ACC112 (cell line): Measurements from ENCODE around the gene UBR7.
"Not testable (repeated sequence)": the region's sequence is repeated elsewhere in the genome, so short reads cannot be mapped to it uniquely, and the experiment has no call there.

Source experiments
- H2AFZ ChIP-seq: fragments of 200-600 bp; sonication (generic); one replicate; pipeline ENCODE4 v1.6.0; 2017; ENCODE audit warnings: antibody characterized with exemption, low read length; ENCODE audit not compliant: unreplicated experiment
- H3K27ac ChIP-seq: fragments of 200-600 bp; sonication (generic); 2 replicates; pipeline ENCODE4 v1.5.1; 2014; ENCODE audit warnings: low read depth, mild to moderate bottlenecking, antibody characterized with exemption, low read length, moderate library complexity
- H3K27me3 ChIP-seq: fragments of 200-600 bp; sonication (generic); 2 replicates; pipeline ENCODE4 v1.6.1; 2014; ENCODE audit warnings: mild to moderate bottlenecking, antibody characterized with exemption, low read length, moderate library complexity, mixed read lengths; ENCODE audit not compliant: insufficient read depth
- H3K36me3 ChIP-seq: fragments of 200-600 bp; sonication (generic); 2 replicates; pipeline ENCODE4 v1.6.1; 2016; ENCODE audit warnings: mild to moderate bottlenecking, antibody characterized with exemption, low read length, moderate library complexity, mixed read lengths; ENCODE audit not compliant: insufficient read depth
- H3K4me1 ChIP-seq: fragments of 200-600 bp; sonication (generic); one replicate; pipeline ENCODE4 v1.6.1; 2016; ENCODE audit warnings: low read length, mixed read lengths; ENCODE audit not compliant: insufficient read depth, unreplicated experiment, control insufficient read depth
- H3K4me3 ChIP-seq: fragments of 200-600 bp; sonication (generic); 2 replicates; pipeline ENCODE4 v1.5.1; 2014; ENCODE audit warnings: mild to moderate bottlenecking, low read depth, low read length
- H3K79me2 ChIP-seq: fragments of 200-600 bp; sonication (generic); one replicate; pipeline ENCODE4 v1.6.0; 2016; ENCODE audit warnings: low read length; ENCODE audit not compliant: control insufficient read depth, unreplicated experiment, insufficient read depth

Gene UBR7

GRCh38 chr14:93206793-93207467 lies at the start of gene UBR7, which contains the start of gene GON7:
Gene UBR7, plus strand, starts transcription at chr14:93207256. Its CDS starts 36 bp downstream, at chr14:93207292.
Gene GON7, minus strand, starts transcription at chr14:93207065. Its CDS starts 28 bp downstream, at chr14:93207037.
- H2AFZ ChIP-seq = peak within 1 kb of the TSS; percentile 64
- H3K79me2 ChIP-seq = peaks cover 51% of the 10 kb centered on the region
- peaks cover 3% of the 10 kb centered on the region; the same call in 1 of the 2 replicates for H3K36me3 ChIP-seq
- peaks cover 23% of the 10 kb centered on the region for H3K4me1 ChIP-seq
- no peaks in the 10 kb centered on the region for H3K27me3 ChIP-seq
- H3K4me3 ChIP-seq = peak within 1 kb of the TSS; percentile 92
- H3K27ac ChIP-seq = peak within 1 kb of the TSS; percentile 63

- H3K27ac ChIP-seq, H3K4me3 ChIP-seq, H3K36me3 ChIP-seq, H3K4me1 ChIP-seq, H3K79me2 ChIP-seq, H3K27me3 ChIP-seq, H2AFZ ChIP-seq: not testable (repeated sequence)
These were observed 48.7 kb upstream of the UBR7 start for GRCh38 chr14:93158349-93158748.

- H2AFZ ChIP-seq, H3K27me3 ChIP-seq, H3K36me3 ChIP-seq, H3K4me1 ChIP-seq, H3K79me2 ChIP-seq, H3K27ac ChIP-seq, H3K4me3 ChIP-seq: not testable (repeated sequence)
These were observed 47.3 kb upstream of the UBR7 start for GRCh38 chr14:93159625-93160352.

- H3K27ac ChIP-seq = no peak overlapping the region
- no peaks in the 10 kb centered on the region for H3K36me3 ChIP-seq
- H2AFZ ChIP-seq = no peak overlapping the region
- no peaks in the 10 kb centered on the region for H3K79me2 ChIP-seq
- no peaks in the 10 kb centered on the region for H3K4me1 ChIP-seq
- no peak overlapping the region for H3K4me3 ChIP-seq
- no peaks in the 10 kb centered on the region for H3K27me3 ChIP-seq
These were observed 46.7 kb upstream of the UBR7 start for GRCh38 chr14:93160353-93160801.

GRCh38 chr14:93161411-93161940 lies 45.6 kb upstream of the UBR7 start:
- H3K4me1 ChIP-seq = no peaks in the 10 kb centered on the region
- no peak overlapping the region for H2AFZ ChIP-seq
- H3K36me3 ChIP-seq = no peaks in the 10 kb centered on the region
- no peaks in the 10 kb centered on the region for H3K27me3 ChIP-seq
- no peak overlapping the region for H3K27ac ChIP-seq
- H3K79me2 ChIP-seq = no peaks in the 10 kb centered on the region
- H3K4me3 ChIP-seq = no peak overlapping the region

GRCh38 chr14:93163564-93163963 lies 43.5 kb upstream of the UBR7 start:
- Histone ChIP-seq H2AFZ (no peak overlapping the region), H3K27ac (no peak overlapping the region), H3K4me1 (no peaks in the 10 kb centered on the region), H3K36me3 (no peaks in the 10 kb centered on the region), H3K4me3 (no peak overlapping the region), H3K27me3 (no peaks in the 10 kb centered on the region), H3K79me2 (no peaks in the 10 kb centered on the region)

GRCh38 chr14:93165271-93166265 lies 41.5 kb upstream of the UBR7 start:
- H3K4me3 ChIP-seq, H3K79me2 ChIP-seq, H3K27me3 ChIP-seq, H3K27ac ChIP-seq, H3K36me3 ChIP-seq, H3K4me1 ChIP-seq, H2AFZ ChIP-seq: not testable (repeated sequence)

- not testable (repeated sequence) for H3K27me3 ChIP-seq, H3K36me3 ChIP-seq, H3K79me2 ChIP-seq, H3K4me1 ChIP-seq, H2AFZ ChIP-seq, H3K4me3 ChIP-seq, H3K27ac ChIP-seq
These were observed 38.4 kb upstream of the UBR7 start for GRCh38 chr14:93168610-93169009.

GRCh38 chr14:93169619-93170018 lies 37.4 kb upstream of the UBR7 start:
- not testable (repeated sequence) for H3K36me3 ChIP-seq, H3K4me3 ChIP-seq, H3K79me2 ChIP-seq, H2AFZ ChIP-seq, H3K27ac ChIP-seq, H3K4me1 ChIP-seq, H3K27me3 ChIP-seq

GRCh38 chr14:93170141-93170540 lies 36.9 kb upstream of the UBR7 start:
- not testable (repeated sequence) for H3K79me2 ChIP-seq, H3K4me3 ChIP-seq, H3K27me3 ChIP-seq, H2AFZ ChIP-seq, H3K27ac ChIP-seq, H3K36me3 ChIP-seq, H3K4me1 ChIP-seq
